ENCODE data around the gene DNM1.

Gene DNM1

GRCh38 chr9:128214571-128215490, 11.7 kb downstream of the DNM1 start:
- DNase-seq (ENCODE audit: low spot score), result no peak
- no peak for TF ChIP-seq CTCF (IDR thresholded peaks at IDR 0.05; ENCODE audit: extremely low read depth, missing control alignments)

GRCh38 chr9:128215491-128216409, 12.6 kb downstream of the DNM1 start:
- peak; percentile 56 for DNase-seq (ENCODE audit: low spot score)
- TF ChIP-seq CTCF (IDR thresholded peaks at IDR 0.05; ENCODE audit: extremely low read depth, missing control alignments), result no peak

- peak; percentile 3 for TF ChIP-seq CTCF (IDR thresholded peaks at IDR 0.05; ENCODE audit: extremely low read depth, missing control alignments)
- DNase-seq (ENCODE audit: low spot score), result no peak
Measured at GRCh38 chr9:128216781-128217553, 13.8 kb downstream of the DNM1 start.

GRCh38 chr9:128218172-128218517, 15.0 kb downstream of the DNM1 start:
- DNase-seq (ENCODE audit: low spot score), result no peak
- no peak for TF ChIP-seq CTCF (IDR thresholded peaks at IDR 0.05; ENCODE audit: extremely low read depth, missing control alignments)

GRCh38 chr9:128218518-128219389, 15.6 kb downstream of the DNM1 start:
- TF ChIP-seq CTCF (IDR thresholded peaks at IDR 0.05; ENCODE audit: extremely low read depth, missing control alignments), result no peak
- DNase-seq (ENCODE audit: low spot score), result peak; percentile 96

GRCh38 chr9:128219831-128220230, 16.7 kb downstream of the DNM1 start:
- no peak for DNase-seq (ENCODE audit: low spot score)
- TF ChIP-seq CTCF (IDR thresholded peaks at IDR 0.05; ENCODE audit: extremely low read depth, missing control alignments), result no peak

Data from GM20000 (cell line).